SK-N-SH treated with all-trans-retinoic acid at 6 μM for 48 hours (cell line): ENCODE data around the gene TBC1D13.

ENCODE experiments used
- ATAC-seq: fragments of 200-7000 bp; cut with Tn5 transposase; 3 replicates; pipeline ENCODE4 v1.9.1; 2020; ENCODE audit warnings: mild to moderate bottlenecking, moderate library complexity
- ARNTL ChIP-seq: fragments of 450-650 bp; formaldehyde crosslinking; IDR thresholded peaks from 2 replicates; pipeline ENCODE4 v1.5.0; 2020; ENCODE audit warnings: low read depth, mild to moderate bottlenecking, moderate library complexity, borderline replicate concordance
- BACH2 ChIP-seq: fragments of 250-450 bp; sonication (Bioruptor Pico); IDR thresholded peaks from 2 replicates; pipeline ENCODE4 v1.9.0; 2021; ENCODE audit warnings: mild to moderate bottlenecking, borderline replicate concordance
- CREB5 ChIP-seq: fragments of 250-450 bp; sonication (Bioruptor Pico); IDR thresholded peaks from 2 replicates; pipeline ENCODE4 v1.5.1; 2020; ENCODE audit warnings: low read depth, mild to moderate bottlenecking, moderate library complexity
- CSDC2 ChIP-seq: fragments of 250-450 bp; sonication (Bioruptor Pico); IDR thresholded peaks from 2 replicates; pipeline ENCODE4 v1.5.0; 2020; ENCODE audit warnings: mild to moderate bottlenecking, moderate library complexity
- ESRRG ChIP-seq: fragments of 250-450 bp; sonication (Bioruptor Pico); IDR thresholded peaks from 2 replicates; pipeline ENCODE4 v1.6.1; 2021; ENCODE audit warnings: mild to moderate bottlenecking
- GLIS3 ChIP-seq: fragments of 250-450 bp; sonication (Bioruptor Pico); IDR thresholded peaks from 2 replicates; pipeline ENCODE4 v1.5.0; 2020; ENCODE audit warnings: mild to moderate bottlenecking, moderate library complexity
- ISL1 ChIP-seq: fragments of 250-450 bp; sonication (Bioruptor Pico); IDR thresholded peaks from 2 replicates; pipeline ENCODE4 v2.1.2; 2022; ENCODE audit warnings: mild to moderate bottlenecking, moderate library complexity
- OSR1 ChIP-seq: fragments of 250-450 bp; sonication (Bioruptor Pico); IDR thresholded peaks from 2 replicates; pipeline ENCODE4 v1.8.0; 2022; ENCODE audit warnings: moderate library complexity, mild to moderate bottlenecking, inconsistent platforms
- POU6F1 ChIP-seq: fragments of 250-450 bp; sonication (Bioruptor Pico); IDR thresholded peaks from 2 replicates; pipeline ENCODE4 v1.8.0; 2021; ENCODE audit warnings: low read depth, mild to moderate bottlenecking, moderate library complexity, borderline replicate concordance
- PPARA ChIP-seq: fragments of 250-450 bp; sonication (Bioruptor Pico); IDR thresholded peaks from 2 replicates; pipeline ENCODE4 v1.5.0; 2020; ENCODE audit warnings: mild to moderate bottlenecking, borderline replicate concordance
- RARB ChIP-seq: fragments of 250-450 bp; sonication (Bioruptor Pico); IDR thresholded peaks from 2 replicates; pipeline ENCODE4 v1.8.0; 2021; ENCODE audit warnings: mild to moderate bottlenecking, moderate library complexity
- TCF4 ChIP-seq: fragments of 250-450 bp; sonication (Bioruptor Pico); IDR thresholded peaks from 2 replicates; pipeline ENCODE4 v1.8.0; 2021; ENCODE audit warnings: mild to moderate bottlenecking, moderate library complexity, borderline replicate concordance
- TOX ChIP-seq: fragments of 250-450 bp; sonication (Bioruptor Pico); IDR thresholded peaks from 2 replicates; pipeline ENCODE4 v1.8.0; 2021; ENCODE audit warnings: mild to moderate bottlenecking, moderate library complexity, borderline replicate concordance
- ZC3H10 ChIP-seq: fragments of 250-450 bp; sonication (Bioruptor Pico); IDR thresholded peaks from 2 replicates; pipeline ENCODE4 v1.5.1; 2021; ENCODE audit warnings: mild to moderate bottlenecking, moderate library complexity
- ZFP3 ChIP-seq: fragments of 250-450 bp; sonication (Bioruptor Pico); IDR thresholded peaks from 2 replicates; pipeline ENCODE4 v1.5.0; 2020; ENCODE audit warnings: mild to moderate bottlenecking, moderate library complexity
- ZFP30 ChIP-seq: fragments of 450-650 bp; formaldehyde crosslinking; IDR thresholded peaks from 2 replicates; pipeline ENCODE4 v1.5.0; 2022; ENCODE audit warnings: mild to moderate bottlenecking, moderate library complexity
- ZNF565 ChIP-seq: fragments of 450-650 bp; formaldehyde crosslinking; conservative IDR thresholded peaks from 2 replicates; pipeline ENCODE4 v1.5.0; 2020; ENCODE audit warnings: low read depth, mild to moderate bottlenecking, moderate library complexity
- ZNF70 ChIP-seq: fragments of 450-650 bp; formaldehyde crosslinking; IDR thresholded peaks from 2 replicates; pipeline ENCODE4 v1.5.0; 2020; ENCODE audit warnings: mild to moderate bottlenecking, moderate library complexity
- ZNF8 ChIP-seq: fragments of 450-650 bp; formaldehyde crosslinking; IDR thresholded peaks from 2 replicates; pipeline ENCODE4 v1.5.0; 2020; ENCODE audit warnings: mild to moderate bottlenecking, moderate library complexity
- TF ChIP-seq, protein P1 (sequence below): fragments of 250-450 bp; sonication (Bioruptor Pico); IDR thresholded peaks from 2 replicates; pipeline ENCODE4 v1.5.1; 2021; ENCODE audit warnings: mild to moderate bottlenecking, moderate library complexity
- TF ChIP-seq, protein P2 (sequence below): fragments of 250-450 bp; sonication (Bioruptor Pico); IDR thresholded peaks from 2 replicates; pipeline ENCODE4 v1.8.0; 2020; ENCODE audit warnings: mild to moderate bottlenecking, moderate library complexity, borderline replicate concordance
- TF ChIP-seq, protein P3 (sequence below): fragments of 250-450 bp; sonication (Bioruptor Pico); IDR thresholded peaks from 2 replicates; pipeline ENCODE4 v1.5.0; 2020; ENCODE audit warnings: mild to moderate bottlenecking, moderate library complexity

Gene TBC1D13

DNA sequence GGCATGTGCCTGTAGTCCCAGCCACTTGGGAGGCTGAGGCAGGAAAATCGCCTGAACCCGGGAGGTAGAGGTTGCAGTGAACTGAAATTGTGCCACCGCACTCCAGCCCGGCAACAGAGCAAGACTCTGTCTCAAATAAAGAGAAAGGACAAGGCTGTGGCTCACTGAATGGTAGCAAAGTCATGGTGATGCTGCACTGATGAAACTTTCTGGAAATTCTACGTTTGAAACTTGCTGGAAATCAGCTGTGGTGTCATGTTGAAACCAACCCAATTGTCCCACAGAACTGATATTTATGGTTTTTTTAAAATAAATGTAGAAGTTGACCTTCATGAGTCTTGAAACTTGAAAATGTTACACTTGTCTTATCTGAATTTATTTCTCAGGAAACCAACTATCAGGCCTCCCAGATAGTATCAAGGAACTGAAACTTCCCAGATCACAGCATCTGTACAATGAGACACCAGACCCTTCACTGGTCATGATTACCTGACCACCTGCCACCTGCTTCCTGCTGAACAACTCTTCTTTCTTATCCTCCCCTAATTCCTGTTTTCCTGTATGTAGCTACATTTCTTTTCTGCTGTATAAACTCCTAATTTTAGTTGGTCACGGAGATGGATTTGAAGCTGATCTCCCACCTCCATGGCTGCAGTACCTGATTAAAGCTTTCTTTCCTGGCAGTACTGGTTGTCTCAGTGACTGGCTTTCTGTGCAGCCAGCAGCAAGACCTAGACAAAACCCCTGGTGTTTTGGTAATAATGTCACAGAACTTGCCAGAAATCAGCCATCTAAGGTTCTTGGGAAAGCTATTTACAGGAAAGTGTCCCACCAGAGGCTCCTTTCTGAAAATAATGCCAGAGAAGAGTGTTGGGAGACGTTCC is 5.6 kb upstream of the TBC1D13 start:
- TF ChIP-seq, protein P1, sequence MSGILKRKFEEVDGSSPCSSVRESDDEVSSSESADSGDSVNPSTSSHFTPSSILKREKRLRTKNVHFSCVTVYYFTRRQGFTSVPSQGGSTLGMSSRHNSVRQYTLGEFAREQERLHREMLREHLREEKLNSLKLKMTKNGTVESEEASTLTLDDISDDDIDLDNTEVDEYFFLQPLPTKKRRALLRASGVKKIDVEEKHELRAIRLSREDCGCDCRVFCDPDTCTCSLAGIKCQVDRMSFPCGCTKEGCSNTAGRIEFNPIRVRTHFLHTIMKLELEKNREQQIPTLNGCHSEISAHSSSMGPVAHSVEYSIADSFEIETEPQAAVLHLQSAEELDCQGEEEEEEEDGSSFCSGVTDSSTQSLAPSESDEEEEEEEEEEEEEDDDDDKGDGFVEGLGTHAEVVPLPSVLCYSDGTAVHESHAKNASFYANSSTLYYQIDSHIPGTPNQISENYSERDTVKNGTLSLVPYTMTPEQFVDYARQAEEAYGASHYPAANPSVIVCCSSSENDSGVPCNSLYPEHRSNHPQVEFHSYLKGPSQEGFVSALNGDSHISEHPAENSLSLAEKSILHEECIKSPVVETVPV (CRISPR knock-in tag), result no peak
- TF ChIP-seq ZFP3 (CRISPR knock-in tag) (no peak), ZNF70 (CRISPR knock-in tag) (no peak), ISL1 (CRISPR knock-in tag) (no peak), ZC3H10 (no peak), POU6F1 (no peak), PPARA (CRISPR knock-in tag) (no peak), GLIS3 (no peak)
- TF ChIP-seq, all 23 proteins: peak for 0
- no peak for ATAC-seq

DNA sequence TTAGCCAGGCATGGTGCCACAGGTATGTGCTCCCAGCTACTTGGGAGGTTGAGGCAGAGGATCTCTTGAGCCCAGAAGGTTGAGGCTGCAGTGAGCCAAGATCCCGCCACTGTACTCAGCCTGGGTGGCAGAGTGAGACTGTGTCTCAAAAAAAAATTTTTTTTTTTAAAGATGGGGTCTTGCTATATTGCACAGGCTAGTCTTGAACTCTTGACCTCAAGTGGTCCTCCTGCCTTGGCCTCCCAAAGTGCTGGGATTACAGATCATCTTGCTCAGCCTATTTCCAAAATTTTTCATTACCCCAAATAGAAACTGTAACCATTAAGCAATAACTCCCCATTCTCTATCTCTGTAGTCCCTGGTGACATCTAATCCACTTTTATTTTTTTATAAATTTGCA is 4.4 kb upstream of the TBC1D13 start:
- no peak for ATAC-seq
- TF ChIP-seq GLIS3, result no peak
- no peak for TF ChIP-seq TCF4 (CRISPR knock-in tag)
- TF ChIP-seq RARB, result no peak
- TF ChIP-seq ARNTL, result no peak
- TF ChIP-seq OSR1, result no peak
- no peak for TF ChIP-seq ZNF70 (CRISPR knock-in tag)
- TF ChIP-seq ZNF8 (CRISPR knock-in tag), result no peak
- TF ChIP-seq, all 23 proteins: peak for 0

DNA sequence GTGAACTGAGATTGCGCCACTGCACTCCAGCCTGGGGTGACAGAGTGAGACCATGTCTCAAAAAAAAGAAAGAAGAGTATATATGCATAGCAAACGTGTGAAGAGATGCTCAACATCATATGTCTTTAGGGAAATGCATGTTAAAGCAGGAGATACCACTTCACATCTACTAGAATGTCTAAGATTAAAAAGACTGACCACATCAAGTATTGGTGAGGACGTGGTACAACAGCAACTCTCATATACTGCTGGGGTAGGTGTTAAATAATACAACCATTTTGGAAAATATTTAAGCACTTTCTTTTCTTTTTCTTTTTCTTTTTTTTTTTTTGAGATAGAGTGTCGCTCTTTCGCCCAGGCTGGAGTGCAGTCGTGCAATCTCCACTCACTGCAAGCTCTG is 1.6 kb upstream of the TBC1D13 start:
- ATAC-seq, result no peak
- TF ChIP-seq ZFP3 (CRISPR knock-in tag) (no peak), ZNF8 (CRISPR knock-in tag) (no peak), ESRRG (CRISPR knock-in tag) (no peak), CSDC2 (CRISPR knock-in tag) (no peak), ZFP30 (CRISPR knock-in tag) (no peak), ZNF565 (no peak), TCF4 (CRISPR knock-in tag) (no peak), TOX (CRISPR knock-in tag) (no peak), BACH2 (CRISPR knock-in tag) (no peak)
- TF ChIP-seq, protein P2, sequence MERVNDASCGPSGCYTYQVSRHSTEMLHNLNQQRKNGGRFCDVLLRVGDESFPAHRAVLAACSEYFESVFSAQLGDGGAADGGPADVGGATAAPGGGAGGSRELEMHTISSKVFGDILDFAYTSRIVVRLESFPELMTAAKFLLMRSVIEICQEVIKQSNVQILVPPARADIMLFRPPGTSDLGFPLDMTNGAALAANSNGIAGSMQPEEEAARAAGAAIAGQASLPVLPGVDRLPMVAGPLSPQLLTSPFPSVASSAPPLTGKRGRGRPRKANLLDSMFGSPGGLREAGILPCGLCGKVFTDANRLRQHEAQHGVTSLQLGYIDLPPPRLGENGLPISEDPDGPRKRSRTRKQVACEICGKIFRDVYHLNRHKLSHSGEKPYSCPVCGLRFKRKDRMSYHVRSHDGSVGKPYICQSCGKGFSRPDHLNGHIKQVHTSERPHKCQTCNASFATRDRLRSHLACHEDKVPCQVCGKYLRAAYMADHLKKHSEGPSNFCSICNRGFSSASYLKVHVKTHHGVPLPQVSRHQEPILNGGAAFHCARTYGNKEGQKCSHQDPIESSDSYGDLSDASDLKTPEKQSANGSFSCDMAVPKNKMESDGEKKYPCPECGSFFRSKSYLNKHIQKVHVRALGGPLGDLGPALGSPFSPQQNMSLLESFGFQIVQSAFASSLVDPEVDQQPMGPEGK (CRISPR knock-in tag), result no peak
- TF ChIP-seq, protein P1 (CRISPR knock-in tag), result no peak

- peak; percentile 37 for ATAC-seq
- TF ChIP-seq CREB5 (CRISPR knock-in tag) (no peak), ARNTL (no peak), POU6F1 (no peak), ZFP30 (CRISPR knock-in tag) (no peak)
- TF ChIP-seq, protein P2 (CRISPR knock-in tag), result no peak
- TF ChIP-seq, protein P3, sequence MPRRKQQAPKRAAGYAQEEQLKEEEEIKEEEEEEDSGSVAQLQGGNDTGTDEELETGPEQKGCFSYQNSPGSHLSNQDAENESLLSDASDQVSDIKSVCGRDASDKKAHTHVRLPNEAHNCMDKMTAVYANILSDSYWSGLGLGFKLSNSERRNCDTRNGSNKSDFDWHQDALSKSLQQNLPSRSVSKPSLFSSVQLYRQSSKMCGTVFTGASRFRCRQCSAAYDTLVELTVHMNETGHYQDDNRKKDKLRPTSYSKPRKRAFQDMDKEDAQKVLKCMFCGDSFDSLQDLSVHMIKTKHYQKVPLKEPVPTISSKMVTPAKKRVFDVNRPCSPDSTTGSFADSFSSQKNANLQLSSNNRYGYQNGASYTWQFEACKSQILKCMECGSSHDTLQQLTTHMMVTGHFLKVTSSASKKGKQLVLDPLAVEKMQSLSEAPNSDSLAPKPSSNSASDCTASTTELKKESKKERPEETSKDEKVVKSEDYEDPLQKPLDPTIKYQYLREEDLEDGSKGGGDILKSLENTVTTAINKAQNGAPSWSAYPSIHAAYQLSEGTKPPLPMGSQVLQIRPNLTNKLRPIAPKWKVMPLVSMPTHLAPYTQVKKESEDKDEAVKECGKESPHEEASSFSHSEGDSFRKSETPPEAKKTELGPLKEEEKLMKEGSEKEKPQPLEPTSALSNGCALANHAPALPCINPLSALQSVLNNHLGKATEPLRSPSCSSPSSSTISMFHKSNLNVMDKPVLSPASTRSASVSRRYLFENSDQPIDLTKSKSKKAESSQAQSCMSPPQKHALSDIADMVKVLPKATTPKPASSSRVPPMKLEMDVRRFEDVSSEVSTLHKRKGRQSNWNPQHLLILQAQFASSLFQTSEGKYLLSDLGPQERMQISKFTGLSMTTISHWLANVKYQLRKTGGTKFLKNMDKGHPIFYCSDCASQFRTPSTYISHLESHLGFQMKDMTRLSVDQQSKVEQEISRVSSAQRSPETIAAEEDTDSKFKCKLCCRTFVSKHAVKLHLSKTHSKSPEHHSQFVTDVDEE, result no peak
These were observed 606 bp downstream of the TBC1D13 start for GRCh38 chr9:128787659-128788058.
